ENCODE data around the gene PCNT. TPM values are rescaled to one million over a fixed set of nuclear protein-coding genes. Genes with fewer than 3 reads are reported as not detected.

PCNT gene
- total and polyA plus RNA-seq, 2 donors (not counting 1 experiment from before 2014, with no cell fraction given): 20.3 to 58.1 TPM

DNA sequence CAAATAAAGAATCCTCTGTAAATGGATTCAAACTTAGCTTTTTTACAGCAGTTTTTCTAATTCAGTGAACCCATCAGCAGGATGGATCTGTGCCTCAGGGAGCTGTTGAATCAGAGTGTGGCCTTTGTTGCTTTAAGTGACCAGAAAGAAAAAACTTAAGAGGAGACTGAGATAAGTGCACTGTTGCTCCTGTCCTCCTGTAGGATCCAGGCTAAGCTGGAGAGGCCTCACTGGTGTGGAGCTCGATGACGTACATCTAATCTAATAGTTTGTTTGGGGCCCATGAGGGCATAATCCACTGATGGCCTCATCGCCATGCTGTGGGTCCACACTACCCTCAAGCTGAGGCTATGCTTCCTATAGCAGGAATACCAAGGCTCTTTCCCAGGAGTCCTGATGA is 145.3 kb downstream of the PCNT start:
- TF ChIP-seq EZH2 (IDR thresholded peaks at IDR 0.05; ENCODE audit: borderline replicate concordance, insufficient read depth, low read depth, low read length, poor library complexity, severe bottlenecking): no peak
- TF ChIP-seq, protein P1, sequence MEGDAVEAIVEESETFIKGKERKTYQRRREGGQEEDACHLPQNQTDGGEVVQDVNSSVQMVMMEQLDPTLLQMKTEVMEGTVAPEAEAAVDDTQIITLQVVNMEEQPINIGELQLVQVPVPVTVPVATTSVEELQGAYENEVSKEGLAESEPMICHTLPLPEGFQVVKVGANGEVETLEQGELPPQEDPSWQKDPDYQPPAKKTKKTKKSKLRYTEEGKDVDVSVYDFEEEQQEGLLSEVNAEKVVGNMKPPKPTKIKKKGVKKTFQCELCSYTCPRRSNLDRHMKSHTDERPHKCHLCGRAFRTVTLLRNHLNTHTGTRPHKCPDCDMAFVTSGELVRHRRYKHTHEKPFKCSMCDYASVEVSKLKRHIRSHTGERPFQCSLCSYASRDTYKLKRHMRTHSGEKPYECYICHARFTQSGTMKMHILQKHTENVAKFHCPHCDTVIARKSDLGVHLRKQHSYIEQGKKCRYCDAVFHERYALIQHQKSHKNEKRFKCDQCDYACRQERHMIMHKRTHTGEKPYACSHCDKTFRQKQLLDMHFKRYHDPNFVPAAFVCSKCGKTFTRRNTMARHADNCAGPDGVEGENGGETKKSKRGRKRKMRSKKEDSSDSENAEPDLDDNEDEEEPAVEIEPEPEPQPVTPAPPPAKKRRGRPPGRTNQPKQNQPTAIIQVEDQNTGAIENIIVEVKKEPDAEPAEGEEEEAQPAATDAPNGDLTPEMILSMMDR (IDR thresholded peaks at IDR 0.05): no peak
- intact Hi-C loops (cut with micrococcal nuclease): no loop called here
- Histone ChIP-seq H2AFZ (ENCODE audit: insufficient read depth, low read depth, low read length, poor library complexity, severe bottlenecking) (no peak overlapping the region), H3K79me2 (ENCODE audit: control insufficient read depth, insufficient read depth, low read length) (peaks cover 14% of the 10 kb centered on the region), H3K9me3 (ENCODE audit: control extremely low read depth in 1 of 3, control insufficient read depth in 2 of 3, insufficient read depth in 1 of 3, low read length in 2 of 3) (no peaks in the 10 kb centered on the region), H3K4me1 (ENCODE audit: control insufficient read depth in 2 of 2, insufficient read depth in 2 of 2, low read length in 2 of 2) (peaks cover 6 to 18% of the 10 kb centered on the region in 2 donors), H3K4me2 (replicated peaks; ENCODE audit: low read depth, low read length, poor library complexity, severe bottlenecking) (no peak overlapping the region), H4K20me1 (ENCODE audit: control insufficient read depth, insufficient read depth, low read length, poor library complexity, severe bottlenecking) (no peaks in the 10 kb centered on the region), H3K9ac (ENCODE audit: low read length) (no peak overlapping the region), H3K4me3 (ENCODE audit: control extremely low read depth in 1 of 5, extremely low read depth in 1 of 5, insufficient read depth in 1 of 5, low read depth in 2 of 5, low read length in 4 of 5) (no peak overlapping the region), H3K27ac (ENCODE audit: low read length in 2 of 2) (no peak overlapping the region), H3K27me3 (replicated peaks in 1 of 4; ENCODE audit: control extremely low read depth in 1 of 4, control insufficient read depth in 3 of 4, insufficient read depth in 4 of 4, low read length in 3 of 4) (no peaks in the 10 kb centered on the region), H3K36me3 (replicated peaks in 1 of 2; ENCODE audit: control extremely low read depth in 1 of 2, control insufficient read depth in 1 of 2, extremely low read depth in 1 of 2, insufficient read depth in 2 of 2, low read length in 1 of 2) (peaks cover 2% of the 10 kb centered on the region in 2 experiments)
- ATAC-seq (ENCODE audit: low read depth): no peak
- Mint-ChIP-seq H3K27me3 (no peaks in the 10 kb centered on the region), H3K4me1 (peaks cover 21% of the 10 kb centered on the region), H3K4me3 (no peak overlapping the region), H3K9me3 (ENCODE audit: insufficient read depth) (no peaks in the 10 kb centered on the region), H3K27ac (no peak overlapping the region)
- POLR2A ChIA-PET: no interaction called here
- 100% methylated on average over 3 of the region's 3 CpGs for WGBS (ENCODE audit: insufficient coverage)
- DNase-seq: no peak
- CTCF ChIA-PET: interaction anchor here (0.5 kb wide), 1 partner anchor 96 kb away, joined by 3 read pairs; no protein-coding TSS in a partner anchor

DNA sequence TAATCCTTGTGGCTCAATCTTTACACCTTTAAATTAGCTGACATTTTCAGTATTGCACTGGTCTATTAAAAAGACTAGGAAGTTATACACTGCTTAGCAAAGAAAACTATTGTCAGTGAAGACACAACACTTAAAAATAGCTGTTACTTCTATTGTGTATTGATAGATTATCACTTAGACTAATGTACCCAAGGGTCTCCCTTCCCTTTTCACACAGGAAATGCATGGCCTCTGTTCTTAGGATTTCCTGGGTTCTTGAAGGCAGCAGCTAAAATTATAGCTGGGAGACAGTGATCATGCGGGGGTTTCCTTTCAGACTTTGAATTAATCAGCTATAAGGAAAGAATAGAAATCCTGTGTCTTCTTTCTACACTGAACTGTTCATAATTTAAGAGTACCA is 147.6 kb downstream of the PCNT start:
- POLR2A ChIA-PET: no interaction called here
- H3K4me1 Mint-ChIP-seq: peaks cover 27% of the 10 kb centered on the region
- no CpG with 5 or more reads among the region's 1 CpG for WGBS (ENCODE audit: insufficient coverage)
- ATAC-seq (ENCODE audit: low read depth): no peak
- no peaks in the 10 kb centered on the region for H3K27me3 ChIP-seq (replicated peaks in 1 of 4; ENCODE audit: control extremely low read depth in 1 of 4, control insufficient read depth in 3 of 4, insufficient read depth in 4 of 4, low read length in 3 of 4)
- peaks cover 0 to 2% of the 10 kb centered on the region in 2 experiments for H3K36me3 ChIP-seq (replicated peaks in 1 of 2; ENCODE audit: control extremely low read depth in 1 of 2, control insufficient read depth in 1 of 2, extremely low read depth in 1 of 2, insufficient read depth in 2 of 2, low read length in 1 of 2)
- H3K27ac Mint-ChIP-seq: no peak overlapping the region
- peaks cover 14% of the 10 kb centered on the region for H3K79me2 ChIP-seq (ENCODE audit: control insufficient read depth, insufficient read depth, low read length)
- intact Hi-C loops (cut with micrococcal nuclease): no loop called here
- CTCF ChIA-PET: no interaction called here
- no peak overlapping the region for H3K4me3 Mint-ChIP-seq
- H3K27ac ChIP-seq (ENCODE audit: low read length in 2 of 2): no peak overlapping the region
- H3K9me3 Mint-ChIP-seq (ENCODE audit: insufficient read depth): no peaks in the 10 kb centered on the region
- H4K20me1 ChIP-seq (ENCODE audit: control insufficient read depth, insufficient read depth, low read length, poor library complexity, severe bottlenecking): no peaks in the 10 kb centered on the region
- no peak overlapping the region for H2AFZ ChIP-seq (ENCODE audit: insufficient read depth, low read depth, low read length, poor library complexity, severe bottlenecking)
- no peak overlapping the region for H3K9ac ChIP-seq (ENCODE audit: low read length)
- H3K9me3 ChIP-seq (ENCODE audit: control extremely low read depth in 1 of 3, control insufficient read depth in 2 of 3, insufficient read depth in 1 of 3, low read length in 2 of 3): no peaks in the 10 kb centered on the region
- no peak overlapping the region for H3K4me3 ChIP-seq (ENCODE audit: control extremely low read depth in 1 of 5, extremely low read depth in 1 of 5, insufficient read depth in 1 of 5, low read depth in 2 of 5, low read length in 4 of 5)
- TF ChIP-seq, protein P1 (IDR thresholded peaks at IDR 0.05): no peak
- no peak overlapping the region for H3K4me2 ChIP-seq (replicated peaks; ENCODE audit: low read depth, low read length, poor library complexity, severe bottlenecking)
- no peaks in the 10 kb centered on the region for H3K27me3 Mint-ChIP-seq
- no peak for DNase-seq
- H3K4me1 ChIP-seq (ENCODE audit: control insufficient read depth in 2 of 2, insufficient read depth in 2 of 2, low read length in 2 of 2): peaks cover 11 to 22% of the 10 kb centered on the region in 2 donors

Data from B cell (primary cell).